HCT116 (cell line): ENCODE measurements around the gene FAM168A. TPM values are rescaled to one million over a fixed set of nuclear protein-coding genes. Genes with fewer than 3 reads are reported as not detected.

Experiments used
- ATAC-seq: fragments of 200-7000 bp; cut with Tn5 transposase; 2 replicates; pipeline ENCODE4 v1.9.1; 2020; ENCODE audit warnings: mild to moderate bottlenecking, moderate library complexity
- BruUV-seq: library from RNA; stranded (reverse); fragments of 400-500 nt; replicated peaks from 2 replicates; lab custom pipeline; 2021; lab: Mats Ljungman, UMichigan
- CTCF ChIA-PET: fragments of 300-600 bp; sonication (Branson Sonifier 250); formaldehyde crosslinking; loops from one replicate; lab custom pipeline; 2021; ENCODE audit warnings: antibody characterized with exemption; lab: Charles Lee
- POLR2A ChIA-PET: fragments of 300-600, 350-600 bp; sonication (Branson Sonifier 250); formaldehyde crosslinking; loops from one replicate; lab custom pipeline; 2021; ENCODE audit warnings: antibody characterized with exemption; lab: Charles Lee
- RAD21 ChIA-PET, 2 experiments: fragments of 300-600 bp; sonication (Branson Sonifier 250); formaldehyde crosslinking; loops; one replicate each; lab custom pipeline; 2023; ENCODE audit warnings: low total read pairs in 2 of 2; ENCODE audit not compliant: uncharacterized antibody in 2 of 2, unreplicated experiment in 2 of 2, low non-redundant PET in 1 of 2; lab: Charles Lee
- DNase-seq: peaks from one replicate; pipeline ENCODE4 v3.0.0-alpha.2; 2010; ENCODE audit warnings: low read depth, low spot score
- H2AFZ ChIP-seq: fragments of 200-600 bp; shearing (Covaris generic), sonication (generic); 2 replicates; pipeline ENCODE4 v1.6.1; 2017; ENCODE audit warnings: low read depth, mixed run types, mixed read lengths, antibody characterized with exemption, low read length; ENCODE audit not compliant: poor library complexity, severe bottlenecking
- H3K27ac ChIP-seq: 2 replicates; pipeline ENCODE4 v1.5.1; 2012; ENCODE audit warnings: low read depth, low read length
- H3K27me3 ChIP-seq: fragments of 200-600 bp; sonication (generic); 2 replicates; pipeline ENCODE4 v1.6.1; 2016; ENCODE audit warnings: mixed run types, low read length, mixed read lengths; ENCODE audit not compliant: insufficient read depth
- H3K36me3 ChIP-seq, 2 experiments: fragments of 200-500 bp in 1 of 2; fragments of 200-600 bp in 1 of 2; sonication (Bioruptor generic) in 1 of 2; sonication (generic) in 1 of 2; 2 replicates each; pipeline versions ENCODE4 v1.5.1 to v1.6.1; 2014 to 2016; ENCODE audit warnings: low read length in 2 of 2, inconsistent platforms in 1 of 2, mixed read lengths in 1 of 2, mixed run types in 1 of 2; ENCODE audit not compliant: insufficient read depth in 2 of 2, control insufficient read depth in 1 of 2
- H3K4me1 ChIP-seq, 2 experiments: fragments of 200-600 bp in 1 of 2; sonication (generic) in 1 of 2; 2 replicates each; pipeline versions ENCODE4 v1.5.1 to v1.6.1; 2012 to 2017; ENCODE audit warnings: low read length in 2 of 2, inconsistent platforms in 1 of 2, mild to moderate bottlenecking in 1 of 2, mixed read lengths in 1 of 2, mixed run types in 1 of 2, moderate library complexity in 1 of 2; ENCODE audit not compliant: insufficient read depth in 2 of 2, control insufficient read depth in 1 of 2
- H3K4me2 ChIP-seq: fragments of 200-600 bp; sonication (generic); 2 replicates; pipeline ENCODE4 v1.6.1; 2017; ENCODE audit warnings: mixed run types, low read length, mixed read lengths
- H3K4me3 ChIP-seq, 2 experiments: fragments of 200-600 bp in 1 of 2; sonication (generic) in 1 of 2; replicated peaks in 1 of 2; 2 replicates each; pipeline ENCODE4 v1.5.1; 2011 to 2016; ENCODE audit warnings: low read length in 2 of 2, control low read depth in 1 of 2, low read depth in 1 of 2, mild to moderate bottlenecking in 1 of 2, mixed read lengths in 1 of 2, mixed run types in 1 of 2
- H3K79me2 ChIP-seq: fragments of 200-600 bp; sonication (generic); 2 replicates; pipeline ENCODE4 v1.6.1; 2017; ENCODE audit warnings: mild to moderate bottlenecking, mixed run types, low read length, moderate library complexity, mixed read lengths; ENCODE audit not compliant: insufficient read depth
- H3K9ac ChIP-seq: fragments of 200-600 bp; sonication (generic); 2 replicates; pipeline ENCODE4 v1.6.1; 2016; ENCODE audit warnings: low read length, mixed read lengths
- H3K9me2 ChIP-seq: fragments of 200-600 bp; sonication (generic), shearing (Covaris generic); 2 replicates; pipeline ENCODE4 v1.6.1; 2017; ENCODE audit warnings: mixed run types, mild to moderate bottlenecking, moderate library complexity; ENCODE audit not compliant: insufficient read depth
- H3K9me3 ChIP-seq, 2 experiments: fragments of 200-500 bp in 1 of 2; fragments of 200-600 bp in 1 of 2; sonication (Bioruptor generic) in 1 of 2; sonication (generic) in 1 of 2; 2 replicates each; pipeline ENCODE4 v1.6.1; 2014 to 2017; ENCODE audit warnings: low read length in 2 of 2, mixed read lengths in 2 of 2, inconsistent platforms in 1 of 2, low read depth in 1 of 2, mild to moderate bottlenecking in 1 of 2, mixed run types in 1 of 2, moderate library complexity in 1 of 2; ENCODE audit not compliant: control insufficient read depth in 1 of 2, insufficient read depth in 1 of 2
- H4K20me1 ChIP-seq: fragments of 200-600 bp; sonication (generic), shearing (Covaris generic); 2 replicates; pipeline ENCODE4 v1.6.1; 2017; ENCODE audit warnings: mixed run types, mild to moderate bottlenecking, moderate library complexity; ENCODE audit not compliant: insufficient read depth
- CBX3 ChIP-seq: IDR thresholded peaks from 2 replicates; pipeline ENCODE4 v1.6.1; 2012; ENCODE audit warnings: low read depth
- CTCF ChIP-seq, 3 experiments: fragments of 200-600 bp in 1 of 3; sonication (generic) in 1 of 3; IDR thresholded peaks in 2 of 3; conservative IDR thresholded peaks in 1 of 3; 2 replicates each; pipeline ENCODE4 v1.5.1; 2012 to 2017; ENCODE audit warnings: low read depth in 2 of 3, low read length in 2 of 3, antibody characterized with exemption in 1 of 3, borderline replicate concordance in 1 of 3, control low read depth in 1 of 3, mild to moderate bottlenecking in 1 of 3, mixed read lengths in 1 of 3, mixed run types in 1 of 3, moderate library complexity in 1 of 3; ENCODE audit not compliant: insufficient read depth in 1 of 3
- EGR1 ChIP-seq: IDR thresholded peaks from 2 replicates; pipeline ENCODE4 v1.6.1; 2012; ENCODE audit warnings: low read depth
- ELF1 ChIP-seq: IDR thresholded peaks from 2 replicates; pipeline ENCODE4 v1.6.1; 2012; ENCODE audit warnings: low read depth, borderline replicate concordance
- EZH2 ChIP-seq: fragments of 200-600 bp; sonication (generic); IDR thresholded peaks from 2 replicates; pipeline ENCODE4 v1.6.1; 2017; ENCODE audit warnings: antibody characterized with exemption, mixed run types
- EZH2phosphoT487 ChIP-seq: fragments of 200-600 bp; IDR thresholded peaks from 2 replicates; pipeline ENCODE4 v1.6.1; 2018; ENCODE audit warnings: antibody characterized with exemption, borderline replicate concordance
- FOSL1 ChIP-seq: IDR thresholded peaks from 2 replicates; pipeline ENCODE4 v1.6.1; 2012; ENCODE audit warnings: low read depth
- MAX ChIP-seq: IDR thresholded peaks from 2 replicates; pipeline ENCODE4 v1.6.1; 2012
- POLR2A ChIP-seq: IDR thresholded peaks from 2 replicates; pipeline ENCODE4 v1.7.0; 2011; ENCODE audit warnings: borderline replicate concordance; ENCODE audit not compliant: insufficient read depth, insufficient read length; ENCODE audit errors: extremely low read depth
- POLR2AphosphoS5 ChIP-seq: IDR thresholded peaks from 2 replicates; pipeline ENCODE4 v1.6.1; 2011; ENCODE audit warnings: mild to moderate bottlenecking, low read depth, low read length, moderate library complexity
- SIN3A ChIP-seq: IDR thresholded peaks from 2 replicates; pipeline ENCODE4 v1.6.1; 2012; ENCODE audit warnings: low read depth
- SP1 ChIP-seq: IDR thresholded peaks from 2 replicates; pipeline ENCODE4 v1.6.1; 2012; ENCODE audit warnings: low read depth
- SRF ChIP-seq: IDR thresholded peaks from 2 replicates; pipeline ENCODE4 v1.6.1; 2012; ENCODE audit warnings: low read depth
- TCF7L2 ChIP-seq: IDR thresholded peaks from 2 replicates; pipeline ENCODE4 v1.7.0; 2011; ENCODE audit warnings: borderline replicate concordance, inconsistent platforms; ENCODE audit not compliant: insufficient read depth, insufficient read length; ENCODE audit errors: extremely low read depth
- intact Hi-C: fragments of 100-400 bp; cut with micrococcal nuclease; formaldehyde crosslinking; loops from 2 replicates; pipeline ENCODE4 v1.10.0; 2022
- total RNA-seq: library from RNA; stranded (reverse); gene quantifications from one replicate; pipeline ENCODE4 v1.2.1, GENCODE V29; 2021; ENCODE audit not compliant: unreplicated experiment

Gene FAM168A
- total RNA-seq, 1 experiment from 2014 or later = 31.5 TPM

GRCh38 chr11:73365352-73366264 is 232.3 kb downstream of the FAM168A start:
- no peaks in the 10 kb centered on the region for H4K20me1 ChIP-seq
- H3K4me3 ChIP-seq = no peak overlapping the region
- ChIA-PET POLR2A (no interaction called here), CTCF (interaction anchor here (0.9 kb wide), 1 partner anchor 14 kb away, joined by 3 read pairs; no protein-coding TSS in a partner anchor), RAD21 (no interaction called here)
- no peak overlapping the region for H3K27ac ChIP-seq
- ATAC-seq (no peak), DNase-seq (no peak)
- no peaks in the 10 kb centered on the region; a peak in 1 of 4 replicates for H3K36me3 ChIP-seq
- H3K79me2 ChIP-seq = no peaks in the 10 kb centered on the region
- intact Hi-C loops = no loop called here
- no peaks in the 10 kb centered on the region for H3K9me3 ChIP-seq
- BruUV-seq = no TSS peak
- no peaks in the 10 kb centered on the region for H3K27me3 ChIP-seq
- peaks cover 0 to 14% of the 10 kb centered on the region in 2 experiments; a peak in 1 of 4 replicates for H3K4me1 ChIP-seq
- H2AFZ ChIP-seq = no peak overlapping the region
- no peaks in the 10 kb centered on the region for H3K9me2 ChIP-seq
- H3K9ac ChIP-seq = no peak overlapping the region
- no peak overlapping the region for H3K4me2 ChIP-seq
- TF ChIP-seq EZH2 (no peak), POLR2A (no peak), FOSL1 (no peak), EGR1 (no peak), SP1 (no peak), CTCF (IDR thresholded peaks at IDR 0.05 in 2 of 3, conservative IDR thresholded peaks at IDR 0.05 in 1 of 3; ENCODE audit: borderline replicate concordance in 1 of 3, insufficient read depth in 1 of 3, low read depth in 2 of 3, low read length in 2 of 3) (no peak), MAX (no peak), EZH2phosphoT487 (no peak), SIN3A (no peak), SRF (no peak), POLR2AphosphoS5 (no peak), CBX3 (no peak), TCF7L2 (no peak), ELF1 (no peak)
